GM19043 (cell line): ENCODE measurements around the gene FHOD3.
"Not testable (repeated sequence)": the region's sequence is repeated elsewhere in the genome, so short reads cannot be mapped to it uniquely, and the experiment has no call there.

Experiments
- ATAC-seq: cut with Tn5 transposase; IDR thresholded peaks from one replicate; pipeline ENCODE4 v1.9.1; 2021; ENCODE audit warnings: low read depth; ENCODE audit not compliant: unreplicated experiment

FHOD3 gene

DNA sequence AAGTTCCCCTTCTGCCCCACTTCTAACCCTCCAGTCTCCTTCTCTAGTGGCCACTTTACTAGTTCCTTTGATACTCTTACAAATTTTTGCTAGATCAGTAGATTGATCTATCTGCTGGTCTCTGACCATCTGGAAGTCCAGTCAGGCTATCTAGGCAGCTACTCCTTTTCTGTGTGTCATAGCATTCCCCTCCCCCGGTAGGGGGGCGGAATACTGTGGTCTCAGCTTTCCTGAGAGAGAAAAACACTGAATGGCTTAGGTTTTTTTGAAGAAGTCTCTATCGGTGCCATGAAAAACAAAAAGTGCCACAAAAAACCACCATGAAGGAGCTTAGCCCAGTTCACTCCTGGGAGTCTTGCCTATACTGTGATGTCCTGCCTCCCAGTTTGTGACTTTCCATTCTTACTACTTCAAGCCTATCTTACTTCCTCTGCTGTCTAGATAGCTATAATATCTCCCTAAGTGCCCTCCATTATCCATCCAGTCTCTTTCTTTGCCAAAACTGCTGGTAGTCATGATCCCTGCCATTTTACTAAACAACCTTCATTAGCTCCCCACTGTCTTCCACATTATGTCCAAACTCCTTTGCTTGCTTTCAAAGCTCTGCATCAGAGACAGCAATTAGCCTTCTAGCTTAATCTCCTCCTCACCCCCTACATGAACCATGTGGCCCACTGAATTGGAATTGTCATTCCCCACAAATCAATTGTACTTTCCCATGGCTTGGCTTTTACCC is 501.4 kb downstream of the FHOD3 start:
- no peak for ATAC-seq

- no peak for ATAC-seq
Measured at GRCh38 chr18:36805105-36805504, 507.6 kb downstream of the FHOD3 start.

DNA sequence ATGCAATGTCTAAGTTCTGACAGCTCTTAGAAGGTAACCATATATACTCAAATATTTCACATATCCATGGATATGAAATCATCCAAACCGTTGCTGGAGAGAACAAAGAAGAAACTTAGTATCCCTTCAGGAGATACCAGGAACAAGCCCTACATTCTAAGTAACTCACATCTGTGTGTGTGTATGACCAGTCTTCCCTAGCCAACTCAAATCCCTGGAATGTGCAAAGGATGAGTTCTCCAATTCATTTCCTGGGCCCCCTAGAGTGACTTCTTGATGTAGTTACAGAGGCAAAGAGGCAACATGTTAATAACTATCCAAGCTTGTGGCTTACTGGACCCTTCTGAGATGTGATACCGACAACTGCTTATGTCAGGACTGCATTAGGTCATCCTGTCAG is 511.2 kb downstream of the FHOD3 start:
- ATAC-seq: no peak

GRCh38 chr18:36809590-36810381 is 512.3 kb downstream of the FHOD3 start:
- ATAC-seq: peak; percentile 99

DNA sequence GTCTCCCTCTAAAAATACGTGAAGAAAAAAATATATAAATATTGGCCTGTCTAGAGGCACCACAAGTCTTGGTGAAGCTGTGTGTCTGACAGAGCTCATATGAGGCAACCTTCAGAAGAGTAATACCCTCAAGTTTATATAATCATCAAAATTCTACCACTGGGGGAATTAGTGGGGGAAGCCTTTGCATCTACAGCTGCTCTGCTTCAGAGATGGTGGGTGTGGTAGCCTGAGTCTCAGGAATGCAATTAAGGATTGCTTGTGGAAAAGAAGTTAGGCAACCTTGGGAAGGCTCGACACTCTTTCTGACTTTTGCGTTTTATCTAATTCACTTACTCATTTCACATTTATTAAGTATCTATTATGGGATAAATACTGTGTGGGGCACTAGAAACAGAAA is 513.9 kb downstream of the FHOD3 start:
- ATAC-seq: no peak

DNA sequence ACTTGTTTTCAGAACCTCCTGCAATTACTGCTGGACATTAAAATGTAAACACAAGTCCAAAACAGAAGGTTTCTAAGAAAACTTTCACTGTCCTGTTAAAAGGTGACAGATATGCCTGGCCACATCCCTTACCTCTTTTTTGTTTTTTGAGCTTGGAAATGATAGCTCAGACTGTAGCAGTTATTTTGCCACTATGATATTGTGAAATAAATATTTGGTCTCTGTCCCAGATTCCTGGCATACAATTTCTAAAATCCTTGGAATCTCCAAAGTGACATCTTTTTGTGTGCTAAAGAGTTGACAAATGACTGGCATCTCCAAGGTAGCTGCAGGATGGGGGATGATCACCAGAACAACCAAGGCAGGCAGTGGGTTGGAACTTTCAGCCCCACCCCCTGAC is 514.4 kb downstream of the FHOD3 start:
- no peak for ATAC-seq

- ATAC-seq: no peak
Measured at GRCh38 chr18:36812678-36813077, 515.2 kb downstream of the FHOD3 start.

GRCh38 chr18:36813101-36813775 is 515.7 kb downstream of the FHOD3 start:
- no peak for ATAC-seq

GRCh38 chr18:36813824-36814223 is 516.3 kb downstream of the FHOD3 start:
- no peak for ATAC-seq

GRCh38 chr18:36814994-36815393 is 517.5 kb downstream of the FHOD3 start:
- ATAC-seq: no peak

GRCh38 chr18:36816096-36816495 is 518.6 kb downstream of the FHOD3 start:
- not testable (repeated sequence) for ATAC-seq

DNA sequence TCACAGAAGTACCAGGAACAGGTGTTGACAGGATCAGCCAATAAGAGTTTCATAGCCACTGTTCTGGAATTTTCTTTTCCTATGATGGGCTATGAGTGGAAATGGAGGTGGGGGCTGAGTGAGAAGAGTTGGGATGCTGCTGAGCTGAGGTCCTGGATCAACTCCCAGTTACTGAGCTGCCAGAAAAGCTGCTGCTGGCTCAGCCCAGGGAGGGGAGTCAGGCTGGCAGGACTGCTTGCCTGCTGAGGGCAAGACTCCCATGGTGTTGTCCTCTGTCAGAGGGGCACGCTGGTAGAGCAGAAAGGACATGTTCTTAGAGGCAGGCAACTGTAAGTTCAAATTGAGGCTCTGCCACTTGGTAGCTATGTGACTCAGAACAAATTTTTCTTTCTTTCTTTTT is 519.5 kb downstream of the FHOD3 start:
- ATAC-seq: no peak

DNA sequence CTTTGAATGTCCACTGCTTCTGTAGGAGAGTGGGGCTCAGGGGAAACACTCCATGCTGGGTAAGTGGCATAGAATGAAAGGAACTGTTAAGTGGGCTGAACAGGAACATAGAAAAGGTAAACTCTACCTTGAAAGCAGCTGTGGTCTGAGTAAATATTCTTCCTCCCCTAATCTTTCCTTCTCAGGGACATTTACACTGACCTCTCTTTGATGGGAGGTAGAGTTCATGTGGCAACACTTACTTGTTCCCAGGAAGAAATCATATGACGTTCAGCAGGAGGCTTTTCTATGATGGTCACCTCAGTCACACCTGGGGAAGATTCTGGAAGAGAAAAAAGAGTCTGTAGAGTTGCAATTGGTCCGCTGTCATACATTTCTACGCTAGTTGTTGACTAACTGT is 521.1 kb downstream of the FHOD3 start:
- ATAC-seq: no peak

GRCh38 chr18:36819621-36820020 is 522.1 kb downstream of the FHOD3 start:
- ATAC-seq: no peak

GRCh38 chr18:36821681-36822080 is 524.2 kb downstream of the FHOD3 start:
- no peak for ATAC-seq

DNA sequence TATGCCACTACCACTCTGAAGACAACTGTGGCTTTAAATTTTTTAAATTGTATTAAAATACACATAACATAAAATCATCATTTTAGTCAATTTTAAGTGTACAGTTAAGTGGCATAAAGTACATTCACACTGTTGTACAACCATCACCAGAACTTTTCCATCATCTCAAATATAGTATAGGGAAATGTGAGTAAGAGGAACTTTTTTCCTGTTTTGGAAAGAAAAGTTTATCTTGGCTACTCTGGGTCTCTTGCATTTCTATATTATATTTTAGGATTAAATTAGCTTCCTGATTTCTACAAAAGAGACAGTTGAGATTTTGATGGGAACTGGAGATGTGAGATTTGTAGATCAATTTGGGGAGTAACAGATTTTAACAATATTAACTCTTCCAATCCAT is 528.0 kb downstream of the FHOD3 start:
- ATAC-seq: no peak

DNA sequence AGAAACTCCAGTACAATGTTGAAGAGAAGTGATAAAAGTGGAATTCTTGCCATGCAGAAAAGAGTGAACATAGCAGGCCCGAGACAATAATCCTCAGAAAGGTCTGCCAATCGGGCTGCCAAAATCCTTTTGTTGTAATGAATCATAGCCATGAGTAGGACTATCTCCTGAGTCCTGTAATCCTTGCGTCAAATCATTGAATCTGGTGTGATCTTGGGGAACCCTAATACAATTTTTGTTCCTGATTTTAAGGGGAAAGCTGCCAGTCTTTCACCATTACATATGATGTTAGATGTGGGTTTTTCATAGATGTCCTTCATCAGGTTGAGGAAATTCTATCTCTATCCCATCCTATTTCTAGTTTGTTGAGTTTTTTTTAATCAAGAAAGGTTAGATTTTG is 529.0 kb downstream of the FHOD3 start:
- ATAC-seq: no peak

- peak; percentile 0 for ATAC-seq
Measured at GRCh38 chr18:36828157-36828629, 530.7 kb downstream of the FHOD3 start.

GRCh38 chr18:36828630-36829361 is 531.3 kb downstream of the FHOD3 start, which contains the start of the genes KIAA1328 and TPGS2:
KIAA1328 (plus strand) TSS chr18:36829127; CDS start chr18:36829139, 12 bp downstream.
TPGS2 (minus strand) TSS chr18:36829002; CDS start chr18:36828767, 235 bp downstream.
- ATAC-seq: peak; percentile 88
